Cardiac muscle cell (in vitro differentiated cells and primary cell): ENCODE results near the gene TSPOAP1. TPM values are rescaled to one million over a fixed set of nuclear protein-coding genes. Genes with fewer than 3 reads are reported as not detected.

ENCODE experiments used
- DNase-seq, 2 donors: peaks; one replicate each; pipeline versions ENCODE4 v3.0.0 to v3.0.0-alpha.2; 2010 to 2017; ENCODE audit warnings: low read depth in 1 of 2, low spot score in 1 of 2
- H3K27ac ChIP-seq: fragments of 200-600 bp; sonication (generic); 2 replicates; pipeline ENCODE4 v1.5.1; 2016
- H3K27me3 ChIP-seq: fragments of 200-600 bp; sonication (generic); 2 replicates; pipeline ENCODE4 v1.6.0; 2016; ENCODE audit warnings: control low read depth
- H3K36me3 ChIP-seq: fragments of 200-600 bp; sonication (generic); 2 replicates; pipeline ENCODE4 v1.5.1; 2016; ENCODE audit warnings: control low read depth
- H3K4me1 ChIP-seq: fragments of 200-600 bp; sonication (generic); 2 replicates; pipeline ENCODE4 v1.8.1; 2017; ENCODE audit warnings: low read depth, mild to moderate bottlenecking, mixed run types
- H3K4me3 ChIP-seq: fragments of 200-600 bp; sonication (generic); 2 replicates; pipeline ENCODE4 v1.5.1; 2016; ENCODE audit warnings: mild to moderate bottlenecking
- H3K9me3 ChIP-seq: fragments of 200-600 bp; sonication (generic); 2 replicates; pipeline ENCODE4 v1.5.1; 2017; ENCODE audit warnings: low read depth, mild to moderate bottlenecking, control low read depth
- CTCF ChIP-seq: IDR thresholded peaks from 2 replicates; pipeline ENCODE4 v1.5.1; 2012; ENCODE audit warnings: low read depth, mild to moderate bottlenecking, low read length
- polyA plus RNA-seq: library from polyadenylated mRNA; unstranded; fragments of >200 nt; fragmentation: Nextera tagmentation; extraction: Ambion mirVana; gene quantifications from 2 replicates; pipeline ENCODE4 v1.2.1, GENCODE V29; 2016
- total RNA-seq: library from RNA; depleted of rRNA; stranded (reverse); fragments of >200 nt; gene quantifications from 2 replicates; pipeline ENCODE4 v1.2.3, GENCODE V29; 2016

Gene TSPOAP1
- total and polyA plus RNA-seq, 2 experiments from 2014 or later: 77.5 to 92.1 TPM

DNA sequence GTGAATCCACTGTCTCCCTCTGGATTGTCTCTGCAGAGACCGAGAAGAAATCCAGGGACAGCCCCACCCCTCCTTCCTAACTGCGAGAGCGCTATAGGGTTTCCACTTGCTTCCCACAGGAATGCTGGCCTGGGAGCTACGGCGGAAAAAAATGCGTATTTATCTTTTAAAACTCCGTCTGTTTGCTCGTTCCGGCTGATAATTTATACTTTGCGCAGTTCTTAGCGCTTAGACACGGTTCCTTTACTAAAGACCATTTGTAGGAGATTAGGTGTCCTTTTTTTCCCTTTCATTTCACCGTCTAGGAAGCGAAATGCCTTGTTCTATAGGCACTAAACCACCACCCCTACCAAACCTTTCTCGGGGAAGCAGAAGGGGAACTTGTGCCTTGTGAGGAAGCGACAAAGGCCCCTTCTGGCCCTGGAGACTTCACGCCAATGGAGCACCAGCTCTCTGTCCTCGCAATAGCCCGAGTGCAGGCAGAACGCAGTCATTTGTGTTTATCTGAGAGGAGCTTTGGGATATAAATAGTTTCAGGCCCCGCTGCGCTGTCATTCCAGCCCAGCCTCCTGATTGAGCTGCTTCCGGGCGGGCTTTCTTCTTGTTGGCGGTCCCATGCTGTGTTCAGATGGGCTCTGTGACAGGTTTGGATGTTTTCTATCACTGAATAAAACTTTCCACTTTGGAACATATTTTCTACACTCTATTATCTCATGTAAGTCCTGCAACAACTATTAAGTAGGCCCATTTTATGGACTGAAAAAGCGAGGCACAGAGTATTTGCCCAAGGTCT lies 24.2 kb upstream of the TSPOAP1 start:
- H3K4me3 ChIP-seq: peak overlapping the region; percentile 67
- peak; percentile 73 to 83 for DNase-seq

GRCh38 chr17:58351831-58352595 lies 23.4 kb upstream of the TSPOAP1 start, which contains the start of gene SUPT4H1:
SUPT4H1 (minus strand) TSS chr17:58352201; CDS start chr17:58352135, 66 bp downstream.
- peak within 1 kb of the TSS; percentile 96 for H3K27ac ChIP-seq
- peaks cover 33% of the 10 kb centered on the region for H3K36me3 ChIP-seq
- no peak for TF ChIP-seq CTCF

More for the DNA sequence above, 24.2 kb upstream of the TSPOAP1 start:
- peaks cover 25% of the 10 kb centered on the region for H3K36me3 ChIP-seq
- H3K27me3 ChIP-seq: no peaks in the 10 kb centered on the region
- H3K9me3 ChIP-seq: no peaks in the 10 kb centered on the region
- TF ChIP-seq CTCF: no peak
- peak overlapping the region; percentile 96 for H3K27ac ChIP-seq
- H3K4me1 ChIP-seq: peaks cover 9% of the 10 kb centered on the region

GRCh38 chr17:58351182-58351581 lies 22.6 kb upstream of the TSPOAP1 start:
- peaks cover 39% of the 10 kb centered on the region for H3K36me3 ChIP-seq
- peak overlapping the region; percentile 67 for H3K4me3 ChIP-seq
- peak overlapping the region; percentile 96 for H3K27ac ChIP-seq
- H3K9me3 ChIP-seq: no peaks in the 10 kb centered on the region
- H3K4me1 ChIP-seq: peaks cover 9% of the 10 kb centered on the region
- H3K27me3 ChIP-seq: no peaks in the 10 kb centered on the region
- no peak for DNase-seq
- TF ChIP-seq CTCF: no peak

More at GRCh38 chr17:58351831-58352595, 23.4 kb upstream of the TSPOAP1 start, which contains the start of gene SUPT4H1:
- peaks cover 9% of the 10 kb centered on the region for H3K4me1 ChIP-seq
- no peaks in the 10 kb centered on the region for H3K27me3 ChIP-seq
- DNase-seq: peak; percentile 94 to 96
- H3K4me3 ChIP-seq: peak within 1 kb of the TSS; percentile 67
- no peaks in the 10 kb centered on the region for H3K9me3 ChIP-seq

DNA sequence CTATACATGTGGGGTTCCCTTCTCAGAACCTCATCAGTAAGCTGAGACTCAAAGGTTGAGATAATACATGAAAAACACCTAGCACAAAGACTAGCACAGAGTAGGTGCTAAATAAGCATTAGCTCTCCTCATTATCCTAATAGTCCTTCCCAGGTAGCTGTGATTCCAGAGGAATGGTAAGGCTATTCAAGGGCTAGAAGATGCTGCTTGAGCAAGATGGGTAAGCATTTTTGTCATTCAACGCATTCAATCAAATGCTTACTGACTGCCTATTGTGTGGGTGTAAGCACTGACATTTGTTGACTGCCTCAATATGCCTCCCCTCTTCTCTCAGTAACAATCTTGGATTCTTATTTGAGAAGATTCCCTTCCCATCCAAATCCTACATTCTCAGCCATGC lies 19.4 kb upstream of the TSPOAP1 start:
- TF ChIP-seq CTCF: no peak
- DNase-seq: no peak
- no peak overlapping the region for H3K27ac ChIP-seq
- no peak overlapping the region for H3K4me3 ChIP-seq
- no peaks in the 10 kb centered on the region for H3K27me3 ChIP-seq
- peaks cover 4% of the 10 kb centered on the region for H3K4me1 ChIP-seq
- H3K36me3 ChIP-seq: peaks cover 56% of the 10 kb centered on the region
- H3K9me3 ChIP-seq: no peaks in the 10 kb centered on the region

DNA sequence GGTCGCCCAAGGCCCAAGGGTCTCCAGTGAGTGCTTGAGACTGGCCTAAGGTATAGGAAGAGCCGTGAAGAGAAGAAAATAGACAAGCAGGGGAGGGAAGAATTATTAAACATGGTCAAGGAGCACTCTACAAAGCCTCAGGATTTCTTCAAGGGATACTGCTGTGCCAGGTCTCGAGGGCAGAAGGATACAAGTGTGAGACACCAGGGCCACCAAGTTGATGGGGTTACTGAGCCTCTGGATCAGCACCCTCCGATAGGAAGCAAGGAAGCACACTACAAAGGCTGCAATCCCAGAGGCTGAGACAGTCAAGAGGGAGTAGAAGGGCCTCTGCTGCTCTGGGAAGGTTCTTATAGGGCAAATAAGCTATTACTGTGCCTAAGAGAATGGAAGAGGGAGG lies 16.9 kb upstream of the TSPOAP1 start:
- no peaks in the 10 kb centered on the region for H3K4me1 ChIP-seq
- H3K36me3 ChIP-seq: peaks cover 56% of the 10 kb centered on the region
- no peak for DNase-seq
- no peaks in the 10 kb centered on the region for H3K9me3 ChIP-seq
- no peak for TF ChIP-seq CTCF
- no peak overlapping the region for H3K4me3 ChIP-seq
- H3K27ac ChIP-seq: no peak overlapping the region
- no peaks in the 10 kb centered on the region for H3K27me3 ChIP-seq
